ENCODE results near the gene SULT1C3.
A peak's percentile ranks its signal among the peaks of the same experiment; 100 is the strongest.

The SULT1C3 gene

GRCh38 chr2:108239786-108240185 is at the start of gene SULT1C3:
Gene SULT1C3 (plus strand): TSS chr2:108239968. CDS start chr2:108247195, 7,227 bp downstream.
- DNase-seq, result no peak

DNA sequence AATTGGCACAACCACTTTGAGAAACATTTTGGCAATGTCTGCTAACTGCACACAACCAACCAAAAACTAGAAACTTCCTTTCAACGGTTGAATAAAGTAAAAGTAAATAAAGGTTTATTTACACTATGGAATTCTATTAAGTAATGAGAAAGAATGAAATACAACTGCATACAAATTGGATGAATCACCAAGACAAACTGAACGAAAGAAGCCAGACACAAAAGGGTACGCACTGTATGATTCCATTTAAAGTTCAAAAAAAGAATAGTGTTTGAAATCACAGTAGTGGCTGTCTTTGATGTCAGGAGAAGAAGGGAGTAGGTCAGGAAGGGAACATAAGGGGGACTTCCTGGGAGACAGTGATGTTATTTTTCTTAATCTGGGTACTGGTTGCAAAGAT is 46.5 kb upstream of the SULT1C3 start:
- no peak for DNase-seq

DNA sequence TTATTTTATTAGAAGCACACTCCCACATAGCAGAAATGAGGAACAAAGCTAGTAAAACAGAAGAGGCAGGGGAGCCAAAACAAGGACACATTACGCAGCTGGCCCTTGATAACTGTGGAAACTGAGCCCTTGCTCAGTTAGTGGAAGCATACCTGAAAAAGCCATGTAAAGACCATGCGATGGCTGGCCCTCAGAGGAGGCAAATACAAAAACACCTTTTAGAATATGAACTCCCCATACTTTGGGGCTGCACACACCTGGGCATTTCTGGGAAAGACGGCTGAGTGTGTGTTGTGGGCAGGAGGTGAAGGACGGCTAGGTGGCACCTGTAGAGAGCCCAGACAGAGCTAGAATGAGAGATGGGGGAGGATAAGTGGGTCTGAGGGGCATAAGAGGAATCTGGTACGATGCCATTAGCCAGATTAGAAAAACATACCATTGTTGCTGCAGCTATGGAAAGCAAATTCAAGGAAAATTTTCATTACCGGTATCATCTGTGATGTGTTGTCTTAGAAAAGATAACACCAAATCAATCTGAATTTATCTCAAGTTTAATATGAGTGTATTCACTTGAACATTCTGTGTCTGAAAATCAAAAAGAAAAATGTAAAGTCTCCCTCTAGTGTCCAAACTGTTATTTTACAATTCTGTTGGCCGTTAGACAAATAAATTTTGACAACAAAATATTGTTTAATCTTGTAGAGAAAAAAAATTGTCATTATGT is 45.2 kb upstream of the SULT1C3 start:
- peak in 1 of 2 experiments; percentile 9 for DNase-seq

GRCh38 chr2:108195133-108195439 is 44.7 kb upstream of the SULT1C3 start:
- DNase-seq, result no peak

- peak; percentile 30 to 56 for DNase-seq
These were observed 40.0 kb upstream of the SULT1C3 start for GRCh38 chr2:108199726-108200125.

GRCh38 chr2:108200569-108200968 is 39.2 kb upstream of the SULT1C3 start:
- no peak for DNase-seq

GRCh38 chr2:108212671-108213070 is 27.1 kb upstream of the SULT1C3 start:
- no peak for DNase-seq

DNA sequence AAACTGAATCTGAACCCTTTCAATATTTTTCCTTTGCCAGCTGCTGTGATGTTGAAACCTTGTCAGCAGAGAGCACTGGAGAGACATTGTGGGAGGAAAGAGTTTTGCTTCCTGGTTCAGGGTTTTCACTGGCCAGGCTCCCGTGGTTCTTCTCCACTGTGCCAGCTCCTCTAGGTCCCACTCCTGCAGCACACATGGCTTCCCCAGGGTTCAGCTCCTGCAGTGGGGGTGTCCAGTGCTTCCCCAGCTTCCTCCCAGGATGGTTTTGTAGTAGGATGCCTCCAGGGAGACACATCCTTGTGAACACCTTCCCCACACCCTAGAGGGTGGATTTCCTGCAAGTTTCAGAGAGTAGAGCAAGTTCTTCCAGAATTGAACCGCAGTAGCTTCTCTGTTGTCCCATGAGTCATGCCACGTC is 24.0 kb upstream of the SULT1C3 start:
- DNase-seq, result peak in 1 of 2 experiments; percentile 26

GRCh38 chr2:108217211-108217610 is 22.6 kb upstream of the SULT1C3 start:
- no peak for DNase-seq

DNA sequence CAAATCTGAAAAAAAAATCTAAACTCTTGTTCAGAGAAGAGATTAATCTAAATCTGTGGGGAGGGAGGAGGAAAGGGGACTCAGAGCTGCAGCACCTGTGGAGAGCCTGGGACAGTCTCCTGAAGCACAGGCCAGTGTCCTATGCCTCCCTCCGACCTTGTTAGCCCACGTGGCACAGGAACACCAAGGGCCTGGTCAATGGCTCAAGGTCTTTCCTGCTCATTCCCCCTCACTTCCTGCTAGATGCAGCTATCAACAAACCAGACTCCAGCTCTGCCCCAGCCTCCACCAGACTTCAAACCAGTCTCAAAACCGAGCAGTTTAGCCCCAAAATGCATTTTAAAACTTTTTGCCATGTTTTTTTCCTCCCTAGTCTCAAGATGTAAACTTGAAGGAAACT is 20.1 kb upstream of the SULT1C3 start:
- no peak for DNase-seq

DNA sequence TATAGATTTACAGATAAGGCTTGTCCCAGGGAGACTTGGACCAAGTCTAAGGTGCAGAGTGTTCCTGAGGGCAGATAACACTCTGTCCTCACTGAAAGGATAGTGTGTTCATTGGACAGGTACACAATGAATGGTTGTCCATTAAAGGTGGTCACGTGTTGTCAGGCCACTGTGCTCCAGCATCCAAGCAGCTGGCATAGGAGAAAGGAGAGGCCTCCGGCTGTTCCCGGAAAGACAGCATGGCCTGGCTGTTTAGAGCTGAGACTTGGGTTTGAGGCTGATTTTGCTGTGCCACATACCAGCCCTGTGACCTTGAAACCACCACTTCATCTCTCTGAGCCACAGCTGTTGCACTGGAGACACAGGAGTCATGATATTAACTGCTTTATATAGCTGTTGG is 19.6 kb upstream of the SULT1C3 start:
- DNase-seq, result no peak

- no peak for DNase-seq
These were observed 18.7 kb upstream of the SULT1C3 start for GRCh38 chr2:108220942-108221541.

DNA sequence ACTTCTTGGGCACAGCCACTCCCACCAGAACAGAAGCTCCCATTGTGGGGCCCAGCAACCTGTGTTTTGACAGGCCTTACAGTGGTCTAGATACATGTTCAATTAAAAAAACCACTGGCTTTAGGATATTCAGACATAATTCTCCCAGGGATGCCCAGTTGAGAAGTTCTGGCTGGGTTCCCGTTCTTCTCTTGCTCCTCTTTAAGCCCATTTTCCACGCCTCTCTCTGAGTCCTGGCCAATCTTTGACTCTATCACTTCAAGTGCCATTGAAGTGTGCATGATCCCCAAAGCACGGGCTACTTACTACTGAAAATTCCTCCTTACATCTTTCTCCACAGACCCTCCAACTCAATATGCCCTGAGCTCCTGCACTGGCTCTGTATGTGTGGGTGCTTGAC is 17.5 kb upstream of the SULT1C3 start:
- DNase-seq, result no peak

- no peak for DNase-seq
These were observed 16.2 kb upstream of the SULT1C3 start for GRCh38 chr2:108223573-108223972.

DNA sequence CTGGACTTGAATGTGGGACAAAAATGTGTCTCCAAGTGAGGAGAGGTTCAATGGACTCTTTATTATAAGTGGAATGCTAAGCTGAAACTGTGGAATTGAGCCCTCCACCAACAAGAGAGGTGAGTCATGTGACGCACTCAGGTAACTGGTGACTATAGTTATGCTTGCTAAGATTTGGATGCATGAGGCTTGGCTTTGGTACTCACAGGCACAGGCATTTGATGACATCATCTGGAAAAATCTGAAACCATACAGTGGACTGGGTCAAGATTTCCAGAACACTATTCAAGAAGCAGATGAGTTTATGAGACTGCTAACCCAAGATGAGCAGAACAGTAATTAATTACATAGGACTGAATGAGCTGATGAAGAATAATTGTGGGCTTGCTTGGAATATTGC is 15.7 kb upstream of the SULT1C3 start:
- DNase-seq, result no peak

- no peak for DNase-seq
These were observed 13.2 kb upstream of the SULT1C3 start for GRCh38 chr2:108226564-108226963.

GRCh38 chr2:108228006-108228405 is 11.8 kb upstream of the SULT1C3 start:
- no peak for DNase-seq

GRCh38 chr2:108228537-108228936 is 11.2 kb upstream of the SULT1C3 start:
- DNase-seq, result no peak

DNA sequence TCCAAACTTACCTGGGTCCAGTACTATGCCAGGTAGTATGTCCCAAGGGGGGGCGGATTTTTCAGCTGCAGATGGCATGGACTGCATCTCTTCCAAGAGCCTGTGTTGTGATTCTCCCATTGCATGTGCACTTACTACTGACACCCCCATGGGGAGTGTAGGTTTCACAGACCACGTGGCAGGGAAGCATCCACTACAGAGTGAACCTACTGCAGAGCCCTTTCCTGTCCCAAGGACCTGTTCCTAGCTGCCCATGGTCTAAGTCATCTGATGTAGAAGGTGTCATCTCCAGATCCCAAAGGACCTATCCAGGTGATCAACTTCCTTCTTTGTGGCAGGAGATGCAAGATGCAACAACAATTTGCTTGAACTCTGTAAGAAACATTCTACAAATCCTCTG is 9.9 kb upstream of the SULT1C3 start:
- DNase-seq, result no peak

GRCh38 chr2:108235577-108235976 is 4.2 kb upstream of the SULT1C3 start:
- DNase-seq, result no peak

DNA sequence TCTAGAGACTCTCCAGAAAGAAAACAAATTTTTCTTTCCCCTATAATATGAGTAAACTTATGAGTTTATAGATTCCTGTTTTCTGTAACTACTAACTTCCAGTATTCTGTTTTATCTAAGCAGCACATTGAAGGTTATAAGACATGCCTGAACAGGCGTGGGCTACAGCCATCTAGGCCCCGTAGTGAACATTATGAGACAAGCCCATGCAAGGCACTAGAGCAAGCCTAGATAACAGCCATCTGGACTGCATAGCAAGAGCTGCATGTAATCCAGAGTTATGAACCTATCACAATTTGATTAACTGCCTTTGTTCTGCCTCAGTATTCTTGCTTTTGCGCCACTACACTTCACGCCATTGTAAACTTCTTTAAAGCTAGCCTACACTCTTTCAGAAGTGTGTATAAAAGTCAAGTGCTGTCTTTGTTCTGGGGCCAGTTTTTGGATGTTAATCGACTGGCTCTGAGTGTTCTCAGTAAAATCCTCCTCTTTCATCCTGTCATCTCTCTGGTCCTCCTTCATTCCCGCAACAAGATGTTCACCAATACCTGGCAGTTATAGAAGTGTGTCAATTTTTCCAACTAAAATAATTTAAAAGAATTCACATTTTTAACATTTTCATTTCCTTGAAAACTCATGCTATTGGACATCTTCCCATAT is 3.0 kb upstream of the SULT1C3 start:
- no peak for DNase-seq

GRCh38 chr2:108240966-108241365 is 1.2 kb downstream of the SULT1C3 start:
- no peak for DNase-seq

- no peak for DNase-seq
These were observed 3.8 kb downstream of the SULT1C3 start for GRCh38 chr2:108243566-108243965.

DNA sequence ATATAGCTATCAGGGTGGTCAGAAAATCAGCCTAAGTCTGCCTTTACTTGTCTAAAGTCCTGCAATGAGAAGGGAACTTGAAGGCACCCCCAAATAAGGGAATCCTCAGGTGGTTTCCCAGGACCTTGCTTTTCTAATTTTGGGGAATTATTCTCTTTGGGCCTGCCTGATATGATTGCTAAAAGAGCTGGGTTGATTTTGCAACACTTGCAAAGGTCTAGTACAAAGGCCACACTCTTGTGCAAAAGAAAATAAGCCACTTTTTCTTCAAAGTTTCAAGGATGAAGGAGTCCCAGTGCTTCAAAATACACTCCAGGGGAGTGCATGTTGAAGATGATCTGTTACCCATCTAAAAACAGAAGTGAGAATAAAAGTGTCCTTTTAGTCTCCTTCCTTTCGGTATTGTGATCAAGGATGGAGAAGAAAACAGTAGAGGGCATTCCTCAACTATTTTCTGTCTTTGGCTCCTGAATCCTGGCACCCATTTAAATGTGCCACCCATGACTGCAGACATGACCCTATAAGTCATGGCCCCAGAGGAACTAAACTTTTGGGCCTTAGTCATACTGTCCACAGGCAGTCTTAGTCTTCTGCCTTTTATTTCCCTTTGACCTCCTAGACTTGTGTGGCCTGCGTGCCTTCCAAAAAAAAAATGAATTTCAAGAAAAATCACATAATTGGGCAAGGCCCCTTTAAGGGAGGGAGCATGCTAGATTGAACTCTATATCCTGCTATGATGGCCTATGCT is 5.1 kb downstream of the SULT1C3 start:
- DNase-seq, result no peak

Measured in SW 1271 (cell line).